ENCODE results near the gene NFIA. TPM values are rescaled to one million over a fixed set of nuclear protein-coding genes. Genes with fewer than 3 reads are reported as not detected.

Gene NFIA
- total RNA-seq, 1 experiment from 2014 or later, result 0.35 TPM

- Histone ChIP-seq H3K14ac (ENCODE audit: insufficient read depth, low read length) (no peak overlapping the region), H3K9me3 (ENCODE audit: control insufficient read depth, low read depth, low read length) (no peaks in the 10 kb centered on the region), H3K23ac (ENCODE audit: insufficient read length, low read depth, low read length) (no peak overlapping the region), H3K9ac (ENCODE audit: extremely low read depth, insufficient read length, low read length) (no peak overlapping the region), H3K27me3 (ENCODE audit: insufficient read depth, low read length) (no peaks in the 10 kb centered on the region), H2BK12ac (ENCODE audit: insufficient read length, low read depth, low read length) (no peak overlapping the region), H2BK120ac (ENCODE audit: low read depth, low read length, poor library complexity, severe bottlenecking) (no peak overlapping the region), H2AFZ (ENCODE audit: low read length) (no peak overlapping the region), H2BK15ac (ENCODE audit: low read depth, low read length) (no peak overlapping the region), H4K5ac (ENCODE audit: insufficient read length, low read depth, low read length) (no peak overlapping the region), H3K18ac (ENCODE audit: insufficient read length, low read depth, low read length) (no peak overlapping the region), H4K20me1 (ENCODE audit: control insufficient read depth, insufficient read depth, insufficient read length) (no peaks in the 10 kb centered on the region), H3K27ac (ENCODE audit: insufficient read length, low read depth, low read length) (no peak overlapping the region), H4K91ac (ENCODE audit: insufficient read length, low read depth, low read length) (no peak overlapping the region), H3K4me2 (ENCODE audit: insufficient read depth, insufficient read length, low read length) (no peak overlapping the region), H2AK5ac (ENCODE audit: insufficient read length, low read length) (no peak overlapping the region), H3K4ac (ENCODE audit: low read depth, low read length) (no peak overlapping the region), H3K79me1 (ENCODE audit: insufficient read depth, low read depth, low read length, poor library complexity, severe bottlenecking) (no peaks in the 10 kb centered on the region), H3K56ac (ENCODE audit: insufficient read length, low read depth, low read length) (no peak overlapping the region), H2BK20ac (ENCODE audit: low read depth, low read length, poor library complexity, severe bottlenecking) (no peak overlapping the region), H4K8ac (replicated peaks; ENCODE audit: insufficient read length, low read depth, low read length) (no peak overlapping the region), H3K79me2 (ENCODE audit: insufficient read depth, low read length) (no peaks in the 10 kb centered on the region), H2BK5ac (ENCODE audit: insufficient read length, low read length) (no peak overlapping the region), H3K4me1 (ENCODE audit: insufficient read depth, low read length) (no peaks in the 10 kb centered on the region; the same call in 1 of the 2 replicates), H3K23me2 (ENCODE audit: insufficient read length, low read depth, low read length, poor library complexity, severe bottlenecking) (no peaks in the 10 kb centered on the region), H3T11ph (ENCODE audit: low read length) (no peak overlapping the region)
- Mint-ChIP-seq H3K4me1 (peaks cover 23 to 36% of the 10 kb centered on the region in 2 experiments), H3K27ac (no peak overlapping the region), H3K36me3 (ENCODE audit: insufficient read depth in 1 of 3, low read depth in 3 of 3) (no peaks in the 10 kb centered on the region), H3K9me3 (no peaks in the 10 kb centered on the region), H3K4me3 (no peak overlapping the region), H3K27me3 (ENCODE audit: low read depth) (no peaks in the 10 kb centered on the region)
- DNase-seq, result no peak
- TF ChIP-seq CTCF (conservative IDR thresholded peaks at IDR 0.05), result no peak
- WGBS (ENCODE audit: extremely low coverage, insufficient read length, low lambda C conversion rate), result no CpG with 5 or more reads among the region's 4 CpGs
These were observed 190.9 kb downstream of the NFIA start for GRCh38 chr1:61273167-61273705.

Data from H9 (cell line).